ENCODE results near the gene HOXC10. TPM values are rescaled to one million over a fixed set of nuclear protein-coding genes. Genes with fewer than 3 reads are reported as not detected.

Gene HOXC10
- total RNA-seq, 4 donors from 2014 or later: 7.6 to 20.9 (median 12.0) TPM

DNA sequence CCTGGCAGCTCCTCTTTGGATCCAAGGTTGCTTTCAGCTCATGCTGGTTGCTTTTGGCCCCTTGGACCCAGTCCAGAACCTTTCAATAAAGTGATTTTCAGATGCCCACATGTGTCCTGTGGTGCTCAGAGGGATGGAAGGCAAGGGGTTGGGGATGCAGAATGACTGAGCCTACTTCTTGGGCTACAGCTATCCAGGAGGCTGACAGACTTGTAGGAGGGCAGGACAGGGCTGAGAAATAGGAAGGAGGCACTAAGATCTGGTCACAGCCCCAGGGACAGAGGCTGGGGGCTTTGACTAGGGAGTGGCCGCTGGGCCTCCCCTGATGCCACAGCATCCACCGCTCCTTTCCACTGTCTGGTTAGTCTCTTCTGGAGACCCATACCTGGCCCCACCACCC lies 13.3 kb upstream of the HOXC10 start:
- TF ChIP-seq, protein P1, sequence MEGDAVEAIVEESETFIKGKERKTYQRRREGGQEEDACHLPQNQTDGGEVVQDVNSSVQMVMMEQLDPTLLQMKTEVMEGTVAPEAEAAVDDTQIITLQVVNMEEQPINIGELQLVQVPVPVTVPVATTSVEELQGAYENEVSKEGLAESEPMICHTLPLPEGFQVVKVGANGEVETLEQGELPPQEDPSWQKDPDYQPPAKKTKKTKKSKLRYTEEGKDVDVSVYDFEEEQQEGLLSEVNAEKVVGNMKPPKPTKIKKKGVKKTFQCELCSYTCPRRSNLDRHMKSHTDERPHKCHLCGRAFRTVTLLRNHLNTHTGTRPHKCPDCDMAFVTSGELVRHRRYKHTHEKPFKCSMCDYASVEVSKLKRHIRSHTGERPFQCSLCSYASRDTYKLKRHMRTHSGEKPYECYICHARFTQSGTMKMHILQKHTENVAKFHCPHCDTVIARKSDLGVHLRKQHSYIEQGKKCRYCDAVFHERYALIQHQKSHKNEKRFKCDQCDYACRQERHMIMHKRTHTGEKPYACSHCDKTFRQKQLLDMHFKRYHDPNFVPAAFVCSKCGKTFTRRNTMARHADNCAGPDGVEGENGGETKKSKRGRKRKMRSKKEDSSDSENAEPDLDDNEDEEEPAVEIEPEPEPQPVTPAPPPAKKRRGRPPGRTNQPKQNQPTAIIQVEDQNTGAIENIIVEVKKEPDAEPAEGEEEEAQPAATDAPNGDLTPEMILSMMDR (IDR thresholded peaks at IDR 0.05; ENCODE audit: low read depth): no peak

DNA sequence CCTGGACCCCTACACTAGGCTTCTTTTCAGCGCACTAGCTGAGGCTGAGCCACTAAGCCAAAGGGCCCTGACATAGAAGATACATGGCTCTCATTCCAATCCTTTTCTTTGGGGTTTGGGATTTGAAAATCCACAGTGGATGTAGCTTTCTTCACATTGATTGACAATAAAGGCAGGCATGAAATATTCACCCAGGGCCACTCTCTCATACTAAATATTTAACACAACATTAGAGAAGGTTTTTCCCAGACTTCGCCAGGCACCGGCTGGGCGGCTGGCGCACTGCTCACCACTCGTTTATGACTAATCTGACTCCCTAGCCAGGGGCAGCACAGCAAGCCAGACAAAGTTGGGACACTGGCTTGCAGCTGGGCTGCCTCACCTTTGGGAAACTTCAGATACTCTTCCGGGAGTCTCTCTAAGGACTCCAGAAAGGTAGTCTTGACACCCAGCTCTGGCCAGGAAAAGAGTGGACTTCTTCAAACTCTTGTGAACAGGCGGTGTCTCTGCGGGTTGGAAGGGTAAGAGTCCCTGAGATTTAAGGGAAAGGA lies 12.7 kb upstream of the HOXC10 start:
- TF ChIP-seq, protein P1 (IDR thresholded peaks at IDR 0.05; ENCODE audit: low read depth): no peak

DNA sequence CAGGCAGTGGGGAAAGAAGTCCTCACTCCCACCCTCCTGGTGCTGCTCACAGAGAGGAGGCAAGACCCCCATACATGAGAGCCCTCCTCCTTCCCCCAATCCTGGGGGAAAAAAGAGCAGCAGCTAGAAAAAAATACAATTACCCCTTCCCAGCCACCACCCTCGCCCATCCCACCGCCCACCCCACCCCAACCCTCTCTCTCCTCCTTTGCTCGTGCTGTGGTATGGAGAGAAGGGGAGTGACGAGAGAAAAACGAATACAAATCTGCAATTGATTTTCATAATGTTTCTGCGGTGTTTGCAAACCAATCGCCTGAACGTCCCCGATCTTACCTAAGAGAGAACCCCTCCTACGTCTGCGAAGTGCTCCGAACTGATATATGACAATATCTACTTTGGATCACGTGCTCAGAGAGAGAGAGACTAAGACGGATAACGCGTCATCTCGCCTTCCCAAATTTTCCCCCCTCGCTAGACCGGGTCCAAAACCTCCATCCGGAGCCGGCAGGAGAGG lies 12.2 kb upstream of the HOXC10 start, which contains the start of gene HOXC11:
HOXC11 (plus strand) TSS at position 405 of the 514 bp plus-strand sequence. CDS start 116 bp downstream, outside the sequence.
- TF ChIP-seq, protein P1 (IDR thresholded peaks at IDR 0.05; ENCODE audit: low read depth): no peak

DNA sequence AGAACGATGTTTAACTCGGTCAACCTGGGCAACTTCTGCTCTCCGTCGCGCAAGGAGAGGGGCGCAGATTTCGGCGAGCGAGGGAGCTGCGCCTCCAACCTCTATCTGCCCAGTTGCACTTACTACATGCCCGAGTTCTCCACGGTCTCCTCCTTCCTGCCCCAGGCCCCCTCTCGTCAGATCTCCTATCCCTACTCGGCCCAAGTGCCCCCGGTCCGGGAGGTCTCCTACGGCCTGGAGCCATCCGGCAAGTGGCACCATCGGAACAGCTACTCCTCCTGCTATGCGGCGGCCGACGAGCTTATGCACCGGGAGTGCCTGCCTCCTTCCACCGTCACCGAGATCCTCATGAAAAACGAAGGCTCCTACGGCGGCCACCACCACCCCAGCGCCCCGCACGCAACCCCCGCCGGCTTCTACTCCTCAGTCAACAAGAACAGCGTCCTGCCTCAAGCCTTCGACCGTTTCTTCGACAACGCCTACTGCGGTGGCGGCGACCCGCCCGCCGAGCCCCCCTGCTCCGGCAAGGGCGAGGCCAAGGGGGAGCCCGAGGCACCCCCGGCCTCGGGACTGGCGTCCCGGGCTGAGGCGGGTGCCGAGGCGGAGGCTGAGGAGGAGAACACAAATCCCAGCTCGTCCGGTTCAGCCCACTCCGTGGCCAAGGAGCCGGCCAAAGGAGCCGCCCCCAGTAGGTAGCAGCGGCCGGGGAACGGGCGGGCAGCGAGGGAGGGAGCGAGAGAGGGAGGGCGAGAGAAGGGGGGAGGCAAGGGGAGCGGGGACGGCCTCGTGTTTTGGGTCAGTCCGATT lies 11.5 kb upstream of the HOXC10 start:
- TF ChIP-seq, protein P1 (IDR thresholded peaks at IDR 0.05; ENCODE audit: low read depth): no peak

DNA sequence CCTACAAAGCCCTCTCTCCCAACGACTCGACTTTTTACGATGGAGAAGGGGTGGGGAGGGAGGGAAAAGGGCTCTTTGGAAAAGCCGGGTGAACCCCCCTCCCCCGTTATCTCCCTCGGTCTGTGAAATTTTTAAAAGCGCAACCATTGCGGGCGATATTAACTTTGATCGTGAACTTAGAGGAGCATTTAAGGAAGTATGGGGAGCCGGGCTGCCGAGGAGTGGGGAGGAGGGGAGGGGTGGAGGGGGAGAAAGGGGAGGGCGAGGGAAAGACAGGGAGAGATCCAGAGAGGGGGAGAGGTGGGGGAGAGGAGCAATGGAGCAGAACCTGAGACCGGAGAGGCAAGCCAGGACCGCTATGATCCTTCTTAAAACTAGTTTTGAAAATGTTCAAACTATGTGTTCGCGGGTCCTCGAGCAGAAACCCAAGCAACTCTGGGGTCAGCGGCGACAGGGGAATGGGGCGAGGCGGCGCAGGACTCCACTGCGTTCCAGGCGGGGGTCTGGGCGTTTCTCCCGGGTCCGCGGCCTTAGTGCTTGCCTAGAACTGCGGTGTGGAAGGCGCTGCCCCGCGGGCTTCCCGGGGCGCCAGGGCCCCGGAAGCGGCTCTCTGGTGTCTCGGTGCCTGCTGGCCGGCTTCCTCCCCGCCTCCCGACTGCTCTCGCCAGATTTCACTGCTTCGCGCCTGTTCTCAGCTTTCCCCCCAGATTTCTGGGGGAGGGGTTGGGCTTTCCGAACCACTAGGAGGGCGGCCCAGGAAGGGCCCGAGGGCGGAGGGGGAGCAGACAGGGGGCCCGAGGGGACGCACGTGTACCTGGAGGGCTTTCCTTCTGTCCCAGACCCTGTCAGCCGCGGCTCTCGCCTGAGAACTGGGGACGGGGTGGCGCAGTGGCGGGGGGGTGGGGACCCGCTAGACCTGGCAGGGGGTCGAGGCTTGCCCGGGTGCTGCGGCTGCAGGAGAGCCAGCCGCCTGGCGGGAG lies 10.6 kb upstream of the HOXC10 start, which contains the start of gene HOTAIR:
HOTAIR (minus strand) TSS at position 871 of the 980 bp plus-strand sequence.
- TF ChIP-seq, protein P1 (IDR thresholded peaks at IDR 0.05; ENCODE audit: low read depth): no peak

DNA sequence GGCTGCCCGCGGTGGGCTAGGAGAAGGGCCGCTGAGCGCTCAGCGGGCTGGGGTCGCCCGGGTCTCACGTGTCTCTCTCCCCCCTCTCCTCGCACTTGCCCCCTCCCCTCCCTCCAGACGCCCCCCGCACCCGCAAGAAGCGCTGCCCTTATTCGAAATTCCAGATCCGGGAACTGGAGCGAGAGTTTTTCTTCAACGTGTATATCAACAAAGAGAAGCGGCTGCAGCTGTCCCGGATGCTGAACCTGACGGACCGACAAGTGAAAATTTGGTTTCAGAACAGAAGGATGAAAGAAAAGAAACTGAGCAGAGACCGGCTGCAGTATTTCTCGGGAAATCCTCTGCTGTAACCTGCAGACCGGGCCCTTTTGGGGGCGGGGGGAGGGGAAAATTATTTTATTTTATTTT lies 9.9 kb upstream of the HOXC10 start:
- TF ChIP-seq, protein P1 (IDR thresholded peaks at IDR 0.05; ENCODE audit: low read depth): no peak

All from subcutaneous adipose tissue (tissue), 4 donors.